Upper lobe of right lung (tissue), 1 donor: ENCODE results near the gene ANO3. TPM values are rescaled to one million over a fixed set of nuclear protein-coding genes. Genes with fewer than 3 reads are reported as not detected.
A peak's percentile ranks its signal among the peaks of the same experiment; 100 is the strongest.

Source experiments
- ATAC-seq: fragments of 200-7000 bp; cut with Tn5 transposase; one replicate; pipeline ENCODE4 v1.9.1; 2020; ENCODE audit warnings: mild to moderate bottlenecking, moderate library complexity
- DNase-seq: peaks from one replicate; pipeline ENCODE4 v3.0.0-alpha.2; 2020
- H3K27ac ChIP-seq: fragments of 200-600 bp; one replicate; pipeline ENCODE4 v1.8.0; 2022
- H3K27me3 ChIP-seq: fragments of 200-600 bp; one replicate; pipeline ENCODE4 v1.8.0; 2022; ENCODE audit warnings: mild to moderate bottlenecking
- H3K36me3 ChIP-seq: fragments of 200-600 bp; one replicate; pipeline ENCODE4 v1.8.0; 2022
- H3K4me1 ChIP-seq: fragments of 200-600 bp; one replicate; pipeline ENCODE4 v1.8.0; 2022
- H3K4me3 ChIP-seq: fragments of 200-600 bp; one replicate; pipeline ENCODE4 v1.8.0; 2022; ENCODE audit warnings: mild to moderate bottlenecking
- H3K9me3 ChIP-seq: fragments of 200-600 bp; one replicate; pipeline ENCODE4 v1.8.0; 2022
- intact Hi-C: fragments of 100-400 bp; cut with DNase I; formaldehyde crosslinking; loops from one replicate; pipeline ENCODE4 v1.11.0; 2022
- total RNA-seq: library from RNA; stranded (reverse); fragmentation: NEBNext Ultra II Directional; extraction: Animal tissue kit (Norgen Biotek cat#: 25700); gene quantifications from one replicate; pipeline ENCODE4 v1.2.1, GENCODE V29; 2021
- TF ChIP-seq, protein P1 (sequence below): fragments of 200-600 bp; IDR thresholded peaks from one replicate; pipeline ENCODE4 v1.8.0; 2022; ENCODE audit warnings: antibody characterized with exemption
- donor health status: DM: no; HTN: yes; CAD: no; lungs with severe emphysema.

The ANO3 gene
- total RNA-seq, 1 donor from 2014 or later, result 1.2 TPM

- Histone ChIP-seq H3K4me1 (no peaks in the 10 kb centered on the region), H3K9me3 (no peaks in the 10 kb centered on the region), H3K36me3 (no peaks in the 10 kb centered on the region), H3K27me3 (no peaks in the 10 kb centered on the region), H3K4me3 (no peak overlapping the region), H3K27ac (no peak overlapping the region)
- no peak for ATAC-seq
- TF ChIP-seq, protein P1, sequence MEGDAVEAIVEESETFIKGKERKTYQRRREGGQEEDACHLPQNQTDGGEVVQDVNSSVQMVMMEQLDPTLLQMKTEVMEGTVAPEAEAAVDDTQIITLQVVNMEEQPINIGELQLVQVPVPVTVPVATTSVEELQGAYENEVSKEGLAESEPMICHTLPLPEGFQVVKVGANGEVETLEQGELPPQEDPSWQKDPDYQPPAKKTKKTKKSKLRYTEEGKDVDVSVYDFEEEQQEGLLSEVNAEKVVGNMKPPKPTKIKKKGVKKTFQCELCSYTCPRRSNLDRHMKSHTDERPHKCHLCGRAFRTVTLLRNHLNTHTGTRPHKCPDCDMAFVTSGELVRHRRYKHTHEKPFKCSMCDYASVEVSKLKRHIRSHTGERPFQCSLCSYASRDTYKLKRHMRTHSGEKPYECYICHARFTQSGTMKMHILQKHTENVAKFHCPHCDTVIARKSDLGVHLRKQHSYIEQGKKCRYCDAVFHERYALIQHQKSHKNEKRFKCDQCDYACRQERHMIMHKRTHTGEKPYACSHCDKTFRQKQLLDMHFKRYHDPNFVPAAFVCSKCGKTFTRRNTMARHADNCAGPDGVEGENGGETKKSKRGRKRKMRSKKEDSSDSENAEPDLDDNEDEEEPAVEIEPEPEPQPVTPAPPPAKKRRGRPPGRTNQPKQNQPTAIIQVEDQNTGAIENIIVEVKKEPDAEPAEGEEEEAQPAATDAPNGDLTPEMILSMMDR, result no peak
- intact Hi-C loops, result no loop called here
- no peak for DNase-seq
Measured at GRCh38 chr11:26698224-26698623, 366.3 kb downstream of the ANO3 start.

- intact Hi-C loops, result no loop called here
- TF ChIP-seq, protein P1, result no peak
- DNase-seq (no peak), ATAC-seq (no peak)
- Histone ChIP-seq H3K27ac (no peak overlapping the region), H3K4me3 (no peak overlapping the region), H3K36me3 (no peaks in the 10 kb centered on the region), H3K9me3 (no peaks in the 10 kb centered on the region), H3K27me3 (no peaks in the 10 kb centered on the region), H3K4me1 (no peaks in the 10 kb centered on the region)
Measured at GRCh38 chr11:26700574-26701235, 368.8 kb downstream of the ANO3 start.

DNA sequence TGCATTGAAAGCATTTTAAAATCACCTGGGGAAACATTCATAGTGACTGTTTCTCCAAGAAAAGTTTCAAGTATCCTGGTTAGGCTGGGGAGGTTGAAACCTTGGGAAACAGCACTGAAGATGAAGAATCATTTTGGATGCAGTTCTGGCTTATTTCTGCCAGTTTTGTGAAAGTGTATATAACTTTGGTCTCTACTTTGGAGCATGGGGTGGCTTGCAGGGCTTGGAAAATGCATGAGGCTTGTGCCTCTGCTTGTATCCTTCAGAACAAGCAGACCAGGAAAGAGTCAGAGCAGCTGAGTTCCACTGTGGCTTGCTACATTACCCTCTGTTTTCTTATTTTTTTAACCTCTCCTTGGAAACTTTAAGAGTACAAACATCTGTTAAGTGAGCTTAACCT lies 370.5 kb downstream of the ANO3 start:
- ATAC-seq (no peak), DNase-seq (no peak)
- intact Hi-C loops, result no loop called here
- no peaks in the 10 kb centered on the region for H3K9me3 ChIP-seq
- H3K4me1 ChIP-seq, result no peaks in the 10 kb centered on the region
- H3K27me3 ChIP-seq, result no peaks in the 10 kb centered on the region
- H3K36me3 ChIP-seq, result no peaks in the 10 kb centered on the region
- no peak overlapping the region for H3K27ac ChIP-seq
- TF ChIP-seq, protein P1, result no peak
- H3K4me3 ChIP-seq, result no peak overlapping the region

DNA sequence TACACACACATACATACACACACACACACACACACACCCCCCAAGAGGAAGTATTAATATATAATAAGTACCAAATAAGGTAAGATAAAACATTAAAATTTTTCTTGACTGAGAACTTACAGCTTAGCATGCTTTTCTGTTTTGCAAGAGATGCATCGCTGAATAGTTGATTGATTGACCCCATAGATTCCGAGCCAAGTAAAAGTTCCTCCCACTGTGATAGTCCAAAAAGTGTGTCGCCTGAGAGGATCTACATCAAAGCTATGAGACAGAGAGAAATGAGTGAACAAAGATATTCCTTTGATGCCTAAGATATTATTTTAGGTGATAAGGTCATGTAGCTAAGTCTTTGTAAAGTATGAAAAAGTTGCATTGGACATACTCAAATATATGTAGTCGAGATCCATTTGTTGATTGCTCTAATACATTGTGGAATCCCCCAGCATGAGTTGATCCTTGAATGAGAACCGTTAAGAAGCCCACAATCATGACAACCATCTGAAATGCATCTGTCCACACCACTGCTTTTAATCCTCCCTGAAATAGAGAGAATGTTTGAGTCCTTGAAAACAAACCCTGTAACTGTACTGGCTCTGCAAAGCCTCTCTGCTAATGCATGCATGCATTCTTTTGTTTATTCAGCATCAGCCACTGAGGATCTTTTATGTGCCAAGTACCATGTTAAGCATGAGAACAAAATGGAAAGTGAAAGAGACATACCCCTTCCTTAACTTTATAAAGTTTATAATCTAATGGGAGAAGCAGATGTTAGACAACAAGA lies 371.7 kb downstream of the ANO3 start:
- no peak for DNase-seq
- H3K9me3 ChIP-seq, result no peaks in the 10 kb centered on the region
- TF ChIP-seq, protein P1, result no peak

DNA sequence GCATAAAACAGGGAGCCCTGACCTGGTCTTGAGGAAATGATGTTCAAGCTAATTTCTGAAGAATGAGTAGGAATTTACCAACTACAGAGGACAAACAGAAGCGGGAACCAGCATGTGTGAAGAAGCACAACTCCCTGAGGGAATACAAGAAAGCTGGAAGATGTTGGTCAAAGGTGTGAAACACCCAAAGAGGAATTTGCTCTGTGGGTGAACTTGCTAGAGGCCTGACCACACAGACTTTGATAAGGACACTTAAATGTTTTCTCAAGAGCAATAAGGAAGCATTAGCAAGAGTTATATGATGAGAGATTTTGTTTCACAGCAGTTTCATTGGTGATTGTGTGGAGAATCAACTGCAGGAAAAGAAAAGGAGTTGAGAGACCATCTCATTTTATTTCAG lies 372.3 kb downstream of the ANO3 start:
- no peak overlapping the region for H3K27ac ChIP-seq
- no peaks in the 10 kb centered on the region for H3K36me3 ChIP-seq
- intact Hi-C loops, result no loop called here
- TF ChIP-seq, protein P1, result no peak
- H3K27me3 ChIP-seq, result no peaks in the 10 kb centered on the region
- DNase-seq (no peak), ATAC-seq (peak; percentile 40)
- H3K4me1 ChIP-seq, result no peaks in the 10 kb centered on the region
- H3K9me3 ChIP-seq, result no peaks in the 10 kb centered on the region
- H3K4me3 ChIP-seq, result no peak overlapping the region

More for the DNA sequence above, 371.7 kb downstream of the ANO3 start:
- intact Hi-C loops, result no loop called here
- Histone ChIP-seq H3K4me3 (no peak overlapping the region), H3K27ac (no peak overlapping the region), H3K4me1 (no peaks in the 10 kb centered on the region), H3K27me3 (no peaks in the 10 kb centered on the region), H3K36me3 (no peaks in the 10 kb centered on the region)
- no peak for ATAC-seq
